GM12865 (cell line): ENCODE data around the gene GABPB2.

Source experiments
- DNase-seq: peaks from one replicate; pipeline ENCODE4 v3.0.0; 2010; ENCODE audit warnings: low read depth
- H3K4me3 ChIP-seq: 2 replicates; pipeline ENCODE4 v1.5.1; 2011; ENCODE audit warnings: mild to moderate bottlenecking, low read depth, low read length, control low read depth
- TF ChIP-seq, protein P1 (sequence below): IDR thresholded peaks from 2 replicates; pipeline ENCODE4 v1.5.1; 2011; ENCODE audit warnings: low read length, control low read depth, low read depth, inconsistent platforms; ENCODE audit not compliant: insufficient read depth; ENCODE audit errors: missing control alignments

The GABPB2 gene

DNA sequence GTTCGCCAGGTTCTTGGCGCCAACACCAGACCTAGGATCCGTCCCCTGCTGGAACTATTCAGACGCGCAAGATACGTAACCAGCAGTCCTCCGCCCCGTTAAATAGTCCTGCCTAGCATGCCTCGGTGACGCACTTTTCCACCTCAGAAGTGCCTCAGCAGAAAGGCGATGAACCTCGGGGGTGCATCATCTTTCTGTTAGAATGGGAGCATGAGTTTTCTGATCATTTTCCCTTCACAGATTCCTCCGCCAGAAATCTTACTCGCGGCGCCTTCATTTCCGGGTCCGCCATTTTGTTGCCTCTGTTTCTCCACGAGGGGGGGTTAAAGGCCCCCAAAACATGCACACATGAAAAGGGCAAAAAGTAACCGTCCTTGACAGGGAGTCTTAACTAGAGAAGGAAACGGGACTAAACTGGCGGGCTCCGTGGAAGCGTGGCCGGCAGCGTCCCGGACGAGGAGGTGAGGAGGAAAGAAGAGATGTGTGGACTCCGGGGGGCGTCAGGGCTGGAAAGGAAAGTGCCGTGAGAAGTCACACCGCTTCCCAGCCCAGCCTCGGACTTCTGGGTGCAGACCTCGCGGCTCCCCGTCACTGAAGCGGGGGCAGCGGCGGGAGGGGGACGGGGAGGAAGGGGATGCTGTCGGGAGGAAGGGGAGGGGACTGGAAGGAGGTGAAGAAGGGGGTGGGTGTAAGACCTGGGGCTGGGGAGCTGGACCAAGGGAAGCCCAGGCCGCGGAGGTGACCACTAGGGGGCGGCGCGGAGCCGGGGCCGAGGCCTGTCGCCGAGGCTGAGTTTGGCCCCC is at the start of gene GABPB2:
Gene GABPB2, plus strand, starts transcription at position 288 of the 803 bp plus-strand sequence. CDS start 17,429 bp downstream, outside the sequence.
- TF ChIP-seq, protein P1, sequence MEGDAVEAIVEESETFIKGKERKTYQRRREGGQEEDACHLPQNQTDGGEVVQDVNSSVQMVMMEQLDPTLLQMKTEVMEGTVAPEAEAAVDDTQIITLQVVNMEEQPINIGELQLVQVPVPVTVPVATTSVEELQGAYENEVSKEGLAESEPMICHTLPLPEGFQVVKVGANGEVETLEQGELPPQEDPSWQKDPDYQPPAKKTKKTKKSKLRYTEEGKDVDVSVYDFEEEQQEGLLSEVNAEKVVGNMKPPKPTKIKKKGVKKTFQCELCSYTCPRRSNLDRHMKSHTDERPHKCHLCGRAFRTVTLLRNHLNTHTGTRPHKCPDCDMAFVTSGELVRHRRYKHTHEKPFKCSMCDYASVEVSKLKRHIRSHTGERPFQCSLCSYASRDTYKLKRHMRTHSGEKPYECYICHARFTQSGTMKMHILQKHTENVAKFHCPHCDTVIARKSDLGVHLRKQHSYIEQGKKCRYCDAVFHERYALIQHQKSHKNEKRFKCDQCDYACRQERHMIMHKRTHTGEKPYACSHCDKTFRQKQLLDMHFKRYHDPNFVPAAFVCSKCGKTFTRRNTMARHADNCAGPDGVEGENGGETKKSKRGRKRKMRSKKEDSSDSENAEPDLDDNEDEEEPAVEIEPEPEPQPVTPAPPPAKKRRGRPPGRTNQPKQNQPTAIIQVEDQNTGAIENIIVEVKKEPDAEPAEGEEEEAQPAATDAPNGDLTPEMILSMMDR: peak; percentile 98
- DNase-seq: peak; percentile 96
- H3K4me3 ChIP-seq: peak within 1 kb of the TSS; percentile 97

- H3K4me3 ChIP-seq: no peak overlapping the region
- TF ChIP-seq, protein P1: peak; percentile 75
Observed at GRCh38 chr1:151024540-151025146, 45.9 kb upstream of the GABPB2 start.

GRCh38 chr1:151026460-151026859 is 44.1 kb upstream of the GABPB2 start:
- no peak overlapping the region for H3K4me3 ChIP-seq
- DNase-seq: no peak
- TF ChIP-seq, protein P1: no peak

More at GRCh38 chr1:151024540-151025146, 45.9 kb upstream of the GABPB2 start:
- peak; percentile 83 for DNase-seq

DNA sequence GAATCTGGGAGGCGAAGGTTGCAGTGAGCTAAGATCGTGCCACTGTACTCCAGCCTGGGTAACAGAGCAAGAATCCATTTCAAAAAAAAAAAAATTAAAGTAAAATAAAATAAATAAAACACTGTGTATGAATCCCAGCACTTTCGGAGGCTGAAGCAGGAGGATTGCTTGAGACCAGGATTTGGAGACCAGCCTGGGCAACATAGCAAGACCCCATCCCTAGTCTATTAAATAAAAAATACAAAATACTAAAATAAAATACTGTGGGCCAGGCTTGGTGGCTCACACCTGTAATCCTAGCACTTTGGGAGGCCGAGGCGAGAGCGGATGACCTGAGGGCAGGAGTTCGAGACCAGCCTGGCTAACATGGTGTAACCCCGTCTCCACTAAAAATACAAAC is 38.4 kb upstream of the GABPB2 start:
- no peak overlapping the region for H3K4me3 ChIP-seq
- TF ChIP-seq, protein P1: no peak
- DNase-seq: no peak

DNA sequence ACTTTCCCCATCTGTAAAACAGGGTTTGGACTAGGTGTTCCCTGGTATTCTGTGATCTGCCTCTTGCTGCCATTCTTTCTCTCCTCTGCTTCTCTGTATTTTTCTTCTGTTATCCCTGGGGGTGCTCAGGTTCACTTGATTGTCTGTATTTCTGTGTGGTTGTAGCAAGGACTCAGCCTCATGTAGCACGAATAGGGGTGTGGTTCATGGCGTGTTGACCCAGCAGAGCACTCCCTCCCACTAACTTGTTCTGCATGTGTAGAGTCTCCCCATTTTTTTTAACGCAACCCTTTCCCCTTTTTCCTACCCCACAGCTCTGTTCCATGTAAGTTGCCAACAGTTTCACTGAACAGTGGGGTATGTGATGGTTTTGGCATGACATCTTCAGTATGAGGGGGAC is 35.4 kb upstream of the GABPB2 start:
- no peak overlapping the region for H3K4me3 ChIP-seq
- TF ChIP-seq, protein P1: no peak
- DNase-seq: no peak

GRCh38 chr1:151036356-151036755 is 34.2 kb upstream of the GABPB2 start, which contains the start of gene BNIPL:
BNIPL (plus strand) TSS chr1:151036586; CDS start chr1:151036726, 140 bp downstream.
- DNase-seq: no peak
- TF ChIP-seq, protein P1: no peak
- no peak within 1 kb of the TSS for H3K4me3 ChIP-seq

- no peak overlapping the region for H3K4me3 ChIP-seq
- DNase-seq: no peak
- TF ChIP-seq, protein P1: no peak
Observed at GRCh38 chr1:151037032-151037431, 33.5 kb upstream of the GABPB2 start.
